GM12801 (cell line): Measurements from ENCODE around the gene SCP2.

Source experiments
- CTCF ChIP-seq: IDR thresholded peaks from one replicate; pipeline ENCODE4 v1.5.1; 2011; ENCODE audit warnings: control low read depth; ENCODE audit not compliant: insufficient read length; ENCODE audit errors: extremely low read depth

The SCP2 gene

GRCh38 chr1:53048960-53049573 is 122.0 kb downstream of the SCP2 start:
- TF ChIP-seq CTCF, result no peak

DNA sequence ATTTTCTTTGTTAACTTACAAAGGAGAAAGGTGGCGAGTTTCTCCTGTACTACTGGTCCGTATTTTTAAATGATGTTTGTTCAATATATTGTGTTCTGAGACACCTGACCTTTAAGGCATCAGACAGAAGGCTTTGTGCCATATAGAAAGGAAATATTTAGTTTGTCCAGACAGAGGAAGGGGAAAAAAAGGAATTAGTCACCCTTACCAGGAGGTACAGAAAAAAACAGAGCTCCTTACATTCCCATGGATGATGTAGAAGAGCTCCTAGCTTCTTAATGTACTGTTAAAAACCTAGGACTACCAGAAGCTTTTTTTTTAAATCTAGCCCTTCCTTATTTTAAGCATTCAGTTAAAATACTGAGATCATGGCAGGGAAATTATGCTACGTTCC is 122.5 kb downstream of the SCP2 start:
- TF ChIP-seq CTCF, result no peak

GRCh38 chr1:53050310-53050709 is 123.2 kb downstream of the SCP2 start:
- no peak for TF ChIP-seq CTCF

DNA sequence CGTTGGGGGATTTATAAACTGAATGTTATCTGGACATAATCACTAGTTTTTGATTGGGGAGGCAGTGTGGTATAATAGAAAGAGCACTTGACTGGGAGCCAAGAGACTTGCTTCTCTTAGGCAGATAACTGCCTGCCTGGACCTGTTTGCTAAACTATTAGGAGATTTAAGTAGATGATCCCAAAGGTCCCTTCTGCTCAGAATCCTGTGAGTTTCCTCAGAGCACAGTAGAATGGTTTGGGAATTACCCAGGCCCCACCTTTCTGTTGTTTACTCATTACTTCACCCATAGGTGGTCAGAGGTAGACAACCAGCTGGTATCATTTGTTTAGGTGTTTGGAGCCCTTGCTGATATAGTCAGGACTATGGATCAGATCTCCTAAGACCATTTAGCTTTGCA is 124.6 kb downstream of the SCP2 start:
- no peak for TF ChIP-seq CTCF

- no peak for TF ChIP-seq CTCF
Observed at GRCh38 chr1:53057127-53057526, 130.1 kb downstream of the SCP2 start.

GRCh38 chr1:53060579-53060978 is 133.5 kb downstream of the SCP2 start:
- TF ChIP-seq CTCF, result no peak

DNA sequence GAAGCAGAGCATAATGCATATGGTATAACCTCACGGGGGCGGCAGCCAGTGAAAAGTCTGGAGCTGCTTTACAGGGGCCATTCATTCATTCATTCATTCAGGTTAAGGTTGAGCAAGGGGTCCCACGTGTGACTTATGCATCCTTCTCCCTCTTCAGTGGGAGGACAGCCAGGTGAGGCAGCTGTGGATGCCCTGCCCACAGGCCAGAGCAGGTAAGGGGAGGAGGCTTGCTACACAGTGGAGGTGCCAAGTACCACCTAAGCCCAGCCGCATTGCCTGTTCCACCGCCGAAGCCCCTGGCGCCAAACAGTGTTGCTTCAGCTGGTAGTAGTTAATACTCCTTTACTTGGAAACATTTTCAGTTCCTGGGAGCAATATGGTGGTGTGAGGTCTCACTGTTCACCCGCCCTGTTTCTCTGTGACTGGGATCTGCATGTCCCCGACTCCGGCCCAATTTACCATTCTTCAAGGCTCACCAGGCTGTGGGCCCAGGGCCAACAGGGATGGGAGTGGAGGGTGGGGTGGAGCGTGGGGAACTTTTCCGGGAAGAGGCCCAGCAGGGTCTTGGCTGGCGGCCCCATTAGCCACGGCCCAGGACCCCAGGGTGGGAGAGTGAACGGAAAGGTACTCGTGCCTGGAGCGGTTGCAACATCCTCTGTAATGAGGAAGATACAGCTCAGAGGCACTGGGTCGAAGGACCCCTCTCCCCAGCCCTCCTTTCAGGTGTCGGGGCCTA is 134.2 kb downstream of the SCP2 start:
- TF ChIP-seq CTCF, result no peak
